ENCODE results near the gene PLK5.

The PLK5 gene

DNA sequence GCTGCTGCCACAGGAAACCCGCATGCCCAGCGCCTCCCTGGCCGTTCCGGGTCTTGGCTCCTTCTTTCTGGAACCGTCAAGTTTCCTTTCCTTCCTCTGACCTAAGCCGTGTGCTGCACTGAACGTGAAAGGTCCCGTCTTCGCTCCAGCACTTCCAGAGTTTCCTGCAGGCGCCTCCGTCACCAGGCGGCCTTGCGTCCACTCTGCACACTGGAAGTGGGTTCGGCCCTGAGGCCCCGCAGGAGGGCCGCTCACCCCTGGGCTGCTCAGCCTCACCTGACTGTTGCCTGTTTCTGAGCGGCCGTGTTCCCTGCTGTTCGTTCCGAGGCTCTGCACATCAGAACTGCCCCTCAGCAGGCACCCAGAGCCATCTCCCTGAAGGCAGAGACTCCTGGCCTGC, 56.5 kb downstream of the PLK5 start:
- Histone ChIP-seq H3K4me3 (ENCODE audit: insufficient read depth, low read depth, low read length) (no peak overlapping the region), H3K27me3 (ENCODE audit: control insufficient read depth, insufficient read depth, low read length, poor library complexity, severe bottlenecking) (no peaks in the 10 kb centered on the region), H3K27ac (ENCODE audit: insufficient read depth, low read depth, low read length, poor library complexity, severe bottlenecking) (no peak overlapping the region), H3K36me3 (ENCODE audit: control insufficient read depth, insufficient read depth, low read length) (peaks cover 61% of the 10 kb centered on the region), H3K9me3 (ENCODE audit: control insufficient read depth, low read length) (no peaks in the 10 kb centered on the region), H3K4me1 (ENCODE audit: control insufficient read depth, insufficient read depth, low read length) (no peaks in the 10 kb centered on the region)
- 95% methylated on average over 20 of the region's 20 CpGs for WGBS, 2 experiments

- H3K4me3 ChIP-seq (ENCODE audit: insufficient read depth, low read depth, low read length) = no peak overlapping the region
- no peaks in the 10 kb centered on the region for H3K9me3 ChIP-seq (ENCODE audit: control insufficient read depth, low read length)
- H3K36me3 ChIP-seq (ENCODE audit: control insufficient read depth, insufficient read depth, low read length) = peaks cover 60% of the 10 kb centered on the region
- WGBS, 2 experiments = 96 to 97% methylated on average over 22 of the region's 22 CpGs
- H3K27ac ChIP-seq (ENCODE audit: insufficient read depth, low read depth, low read length, poor library complexity, severe bottlenecking) = no peak overlapping the region
- no peaks in the 10 kb centered on the region for H3K27me3 ChIP-seq (ENCODE audit: control insufficient read depth, insufficient read depth, low read length, poor library complexity, severe bottlenecking)
- no peaks in the 10 kb centered on the region for H3K4me1 ChIP-seq (ENCODE audit: control insufficient read depth, insufficient read depth, low read length)
Measured at GRCh38 chr19:1580957-1581356, 57.1 kb downstream of the PLK5 start.

DNA sequence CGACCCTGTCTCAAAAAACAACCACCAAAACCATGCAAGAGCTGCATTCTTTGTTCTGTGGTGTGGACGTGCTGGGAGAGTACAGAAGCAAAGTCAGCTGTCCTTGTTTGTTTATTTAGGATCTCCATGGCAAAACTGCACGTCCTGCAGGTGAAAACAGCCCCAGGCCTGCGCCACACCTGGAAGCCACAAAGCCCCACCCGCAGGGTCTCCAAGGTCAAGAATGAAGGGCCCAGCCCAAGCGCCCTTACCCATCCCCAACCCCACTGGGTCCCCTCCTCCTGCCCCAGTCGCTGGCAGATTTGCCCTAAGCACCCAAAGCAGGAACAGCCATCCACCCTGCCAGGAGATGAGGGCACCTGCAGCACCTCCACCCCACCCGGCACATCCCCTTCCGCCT, 58.3 kb downstream of the PLK5 start:
- Histone ChIP-seq H3K36me3 (ENCODE audit: control insufficient read depth, insufficient read depth, low read length) (peaks cover 53% of the 10 kb centered on the region), H3K4me1 (ENCODE audit: control insufficient read depth, insufficient read depth, low read length) (no peaks in the 10 kb centered on the region), H3K27me3 (ENCODE audit: control insufficient read depth, insufficient read depth, low read length, poor library complexity, severe bottlenecking) (no peaks in the 10 kb centered on the region), H3K4me3 (ENCODE audit: insufficient read depth, low read depth, low read length) (no peak overlapping the region), H3K9me3 (ENCODE audit: control insufficient read depth, low read length) (no peaks in the 10 kb centered on the region), H3K27ac (ENCODE audit: insufficient read depth, low read depth, low read length, poor library complexity, severe bottlenecking) (no peak overlapping the region)
- 95 to 98% methylated on average over 9 of the region's 9 CpGs for WGBS, 2 experiments

DNA sequence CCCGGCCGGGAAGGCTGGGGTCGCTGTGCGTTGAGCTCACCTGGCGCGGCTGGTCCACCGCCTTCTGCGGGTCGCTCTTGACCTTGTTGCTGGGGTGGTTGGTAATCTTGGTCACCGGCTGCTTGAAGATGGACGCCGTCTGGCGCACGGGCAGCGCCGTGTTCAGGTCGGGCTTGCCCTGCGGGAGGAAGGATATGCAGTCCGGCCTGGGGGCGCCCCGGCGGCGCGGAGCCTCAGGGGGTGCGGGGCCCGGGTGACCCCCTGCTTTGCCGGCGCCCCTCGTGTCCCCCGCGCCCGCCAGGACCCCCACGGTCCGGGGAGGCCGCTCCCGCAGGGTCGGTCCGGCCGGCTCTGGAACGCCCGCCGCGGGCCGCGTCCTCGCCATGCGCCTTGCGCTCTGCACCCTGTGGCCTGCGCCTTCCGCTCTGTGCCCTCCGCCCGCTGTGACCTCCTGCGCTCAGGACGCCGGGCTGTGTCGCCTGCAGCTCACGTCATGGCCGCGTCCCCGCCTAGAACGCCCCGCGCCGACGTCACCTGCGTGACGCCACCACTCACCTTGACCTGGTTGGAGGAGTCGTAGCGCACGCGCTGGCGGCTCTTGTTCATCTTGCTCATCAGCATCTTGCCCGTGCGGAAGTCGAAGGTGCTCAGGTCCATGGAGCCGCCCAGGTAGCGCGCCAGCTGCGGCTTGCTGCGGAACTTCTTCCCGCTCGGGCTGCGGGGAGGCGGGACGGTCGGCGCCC, 60.8 kb downstream of the PLK5 start:
- Histone ChIP-seq H3K27ac (ENCODE audit: insufficient read depth, low read depth, low read length, poor library complexity, severe bottlenecking) (no peak overlapping the region), H3K4me1 (ENCODE audit: control insufficient read depth, insufficient read depth, low read length) (no peaks in the 10 kb centered on the region), H3K27me3 (ENCODE audit: control insufficient read depth, insufficient read depth, low read length, poor library complexity, severe bottlenecking) (no peaks in the 10 kb centered on the region), H3K36me3 (ENCODE audit: control insufficient read depth, insufficient read depth, low read length) (peaks cover 41% of the 10 kb centered on the region), H3K4me3 (ENCODE audit: insufficient read depth, low read depth, low read length) (no peak overlapping the region), H3K9me3 (ENCODE audit: control insufficient read depth, low read length) (no peaks in the 10 kb centered on the region)
- WGBS, 2 experiments = 95 to 96% methylated on average over 87 of the region's 87 CpGs

DNA sequence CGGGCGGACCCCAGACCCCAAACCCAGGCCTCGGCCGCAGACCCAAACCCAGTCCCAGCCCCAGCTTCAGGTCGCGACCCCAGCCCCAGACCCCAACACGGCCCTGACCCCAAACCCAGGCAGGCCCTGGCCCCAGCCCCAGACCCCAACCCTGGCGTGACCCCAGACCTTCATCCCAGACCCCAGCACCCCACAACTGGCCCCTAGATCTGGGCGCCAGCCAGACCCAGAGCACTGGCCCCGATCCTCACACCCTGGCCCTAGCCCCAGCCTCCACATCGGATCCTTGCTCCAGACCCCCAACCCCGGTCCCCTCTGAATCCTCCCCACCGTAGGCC, 61.3 kb downstream of the PLK5 start:
- Histone ChIP-seq H3K4me1 (ENCODE audit: control insufficient read depth, insufficient read depth, low read length) (no peaks in the 10 kb centered on the region), H3K4me3 (ENCODE audit: insufficient read depth, low read depth, low read length) (no peak overlapping the region), H3K27ac (ENCODE audit: insufficient read depth, low read depth, low read length, poor library complexity, severe bottlenecking) (no peak overlapping the region), H3K27me3 (ENCODE audit: control insufficient read depth, insufficient read depth, low read length, poor library complexity, severe bottlenecking) (no peaks in the 10 kb centered on the region), H3K36me3 (ENCODE audit: control insufficient read depth, insufficient read depth, low read length) (peaks cover 36% of the 10 kb centered on the region), H3K9me3 (ENCODE audit: control insufficient read depth, low read length) (no peaks in the 10 kb centered on the region)
- WGBS, 2 experiments = 93 to 97% methylated on average over 13 of the region's 13 CpGs

Data from ectodermal cell (in vitro differentiated cells).